Activated CD4-positive, alpha-beta T cell treated with anti-CD3 and anti-CD28 coated beads, Interleukin-2, Interleukin-4, amounts not matched to agents 100 ng/mL and 50 ng/mL, durations not matched to agents 16 hours and 8 hours (primary cell): Measurements from ENCODE around the gene PLCD1.
"Not testable (repeated sequence)": the region's sequence is repeated elsewhere in the genome, so short reads cannot be mapped to it uniquely, and the experiment has no call there.

Experiments used
- DNase-seq: peaks from one replicate; pipeline ENCODE4 v3.0.0-alpha.2; 2020; ENCODE audit warnings: low spot score

Gene PLCD1

GRCh38 chr3:38036906-38037305, 7.5 kb upstream of the PLCD1 start:
- DNase-seq: no peak

DNA sequence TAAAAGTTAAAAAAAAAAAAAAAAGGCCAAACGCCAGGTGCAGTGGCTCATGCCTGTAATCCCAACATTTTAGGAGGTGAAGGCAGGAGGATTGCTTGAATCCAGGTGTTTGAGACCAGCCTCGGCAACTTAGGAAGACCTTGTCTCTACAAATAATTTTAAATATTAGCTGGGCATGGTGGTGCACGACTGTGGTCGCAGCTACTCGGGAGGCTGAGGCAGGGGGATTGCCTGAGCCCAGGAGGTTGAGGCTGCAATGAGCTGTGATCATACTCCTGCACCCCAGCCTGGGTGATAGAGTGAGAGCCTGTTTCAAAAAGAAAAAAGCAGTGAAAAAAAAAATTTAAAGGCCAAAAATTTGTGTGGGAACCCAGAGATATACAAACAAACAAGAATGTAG, 6.8 kb upstream of the PLCD1 start:
- DNase-seq: no peak

- DNase-seq: not testable (repeated sequence)
These were observed 4.9 kb upstream of the PLCD1 start for GRCh38 chr3:38034335-38034734.

DNA sequence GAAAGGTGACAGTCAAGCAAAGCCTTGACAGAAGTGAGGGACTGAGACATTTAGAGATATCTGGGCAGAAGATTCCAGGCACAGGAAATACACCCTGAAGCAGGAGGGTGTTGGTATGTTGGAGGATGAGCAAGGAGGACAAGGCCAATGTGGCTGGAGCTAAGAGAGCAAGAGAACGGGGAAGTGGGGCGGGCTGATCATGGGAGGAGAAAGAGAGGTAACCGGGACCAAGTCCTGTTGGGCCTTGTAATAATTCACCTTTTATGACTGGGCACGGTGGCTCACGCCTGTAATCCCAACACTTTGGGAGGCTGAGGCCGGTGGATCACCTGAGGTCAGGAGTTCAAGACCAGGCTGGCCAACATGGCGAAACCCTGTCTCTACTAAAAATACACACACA, 4.1 kb upstream of the PLCD1 start:
- DNase-seq: not testable (repeated sequence)

DNA sequence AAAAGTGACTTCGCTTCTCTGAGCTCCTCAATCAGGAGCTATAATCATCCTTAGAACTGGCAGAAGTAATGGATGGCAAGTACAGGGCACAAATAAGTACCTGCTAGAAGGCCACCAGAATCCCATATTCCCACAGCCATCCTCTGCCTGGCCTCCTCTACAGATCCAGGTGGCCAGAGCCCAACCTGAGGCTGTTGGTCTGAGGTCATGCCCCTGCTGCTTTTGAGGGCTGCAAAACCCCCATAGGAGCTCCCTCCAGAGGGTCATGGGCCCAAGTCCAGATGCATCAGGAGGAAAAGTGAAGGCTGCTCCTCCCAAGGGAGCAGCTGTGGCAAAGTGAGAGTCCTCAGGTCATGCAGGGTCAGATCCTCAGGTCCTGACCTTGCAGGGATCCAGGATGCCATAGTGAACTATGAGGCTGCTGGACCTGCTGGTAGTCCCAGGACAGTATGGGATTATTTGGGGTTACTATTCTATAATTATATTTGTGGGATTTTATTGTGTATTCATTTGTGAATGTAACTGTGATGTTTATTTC, 3.0 kb upstream of the PLCD1 start:
- DNase-seq: no peak

DNA sequence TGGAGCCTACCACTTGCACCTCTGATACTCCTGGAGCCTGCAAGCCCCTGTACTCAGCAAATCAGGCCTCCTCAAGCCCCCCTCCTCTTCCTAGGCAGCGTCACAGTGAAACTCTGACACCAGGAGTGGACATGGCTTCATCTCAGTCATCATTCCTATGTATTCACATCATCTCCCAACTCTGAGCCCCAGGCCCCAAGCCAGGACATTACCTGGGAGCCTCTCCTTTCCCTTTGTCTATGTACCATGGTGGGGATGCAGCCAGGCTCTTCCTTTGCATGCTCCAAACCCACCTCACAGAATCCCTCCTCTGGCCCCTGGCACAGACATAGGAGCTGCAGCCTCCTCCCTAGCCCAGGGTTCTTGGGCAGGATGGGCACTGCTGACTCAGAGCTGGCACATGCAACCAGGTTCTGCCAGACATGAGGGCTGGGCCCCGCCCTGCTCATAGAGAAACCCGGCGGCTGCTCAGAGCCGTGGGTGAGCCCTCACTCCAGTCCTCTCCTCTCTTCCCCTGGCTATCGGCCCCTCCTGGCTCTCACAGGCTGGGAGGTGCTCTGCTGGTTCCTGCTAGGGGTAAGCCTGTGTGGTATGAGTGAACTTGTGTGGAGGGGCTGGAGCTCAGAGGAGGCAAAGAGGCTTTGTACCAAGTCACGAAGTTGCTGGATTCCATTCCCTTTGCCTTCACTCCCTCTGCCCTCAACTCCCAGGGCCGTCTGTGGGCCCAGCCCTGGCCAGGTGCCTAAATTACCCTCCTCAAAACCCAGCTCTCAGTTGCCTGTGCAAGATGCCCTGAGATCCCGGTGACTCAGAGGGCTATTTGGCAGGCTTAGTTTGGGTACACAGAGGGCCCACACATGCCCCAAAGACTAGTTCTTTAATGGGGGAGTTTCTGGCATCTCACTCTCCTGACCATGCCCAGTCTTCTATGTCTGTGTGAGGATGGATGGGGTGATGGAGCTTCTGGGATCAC, 1.9 kb upstream of the PLCD1 start:
- DNase-seq: peak; percentile 60

GRCh38 chr3:38030126-38031021, 932 bp upstream of the PLCD1 start:
- no peak for DNase-seq

DNA sequence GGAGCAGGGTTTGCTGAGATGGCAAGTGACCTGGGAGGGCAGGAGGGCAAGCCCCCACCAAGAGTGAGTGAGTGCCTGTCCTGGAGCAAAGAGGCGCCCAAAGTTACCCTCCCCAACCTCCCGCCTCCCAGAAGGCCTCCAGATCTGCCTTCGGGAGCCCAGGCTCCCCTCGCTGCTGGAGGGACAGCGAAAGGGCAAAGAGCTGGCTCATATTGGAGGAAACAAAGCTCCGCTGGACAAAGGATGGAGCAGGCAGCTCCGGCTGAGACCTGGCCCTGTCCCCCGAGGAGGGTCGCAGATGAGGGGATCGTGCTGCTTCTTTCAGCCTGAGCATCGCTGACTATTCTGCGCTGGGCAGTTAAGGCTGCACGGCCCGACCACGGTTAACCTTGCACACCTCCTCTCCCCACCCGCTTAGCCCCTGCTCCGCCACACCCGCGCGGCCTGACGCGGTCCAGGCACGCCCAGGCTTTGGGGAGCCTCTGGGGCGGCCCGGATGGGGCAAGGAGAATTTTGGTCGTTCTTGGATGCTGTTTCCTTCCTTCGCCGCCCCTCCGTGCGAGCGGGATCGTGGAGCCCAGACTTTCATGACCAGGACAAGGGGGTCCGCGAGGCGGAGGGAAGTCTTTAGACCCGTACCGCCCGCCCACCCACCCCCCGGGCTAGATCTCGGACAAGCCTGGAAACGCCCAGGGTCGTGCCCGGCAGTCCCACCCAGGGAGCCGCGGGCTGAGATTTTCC, 651 bp downstream of the PLCD1 start:
- DNase-seq: no peak

GRCh38 chr3:38027466-38028465, 1.7 kb downstream of the PLCD1 start:
- DNase-seq: no peak

- DNase-seq: no peak
These were observed 2.6 kb downstream of the PLCD1 start for GRCh38 chr3:38026856-38027255.

DNA sequence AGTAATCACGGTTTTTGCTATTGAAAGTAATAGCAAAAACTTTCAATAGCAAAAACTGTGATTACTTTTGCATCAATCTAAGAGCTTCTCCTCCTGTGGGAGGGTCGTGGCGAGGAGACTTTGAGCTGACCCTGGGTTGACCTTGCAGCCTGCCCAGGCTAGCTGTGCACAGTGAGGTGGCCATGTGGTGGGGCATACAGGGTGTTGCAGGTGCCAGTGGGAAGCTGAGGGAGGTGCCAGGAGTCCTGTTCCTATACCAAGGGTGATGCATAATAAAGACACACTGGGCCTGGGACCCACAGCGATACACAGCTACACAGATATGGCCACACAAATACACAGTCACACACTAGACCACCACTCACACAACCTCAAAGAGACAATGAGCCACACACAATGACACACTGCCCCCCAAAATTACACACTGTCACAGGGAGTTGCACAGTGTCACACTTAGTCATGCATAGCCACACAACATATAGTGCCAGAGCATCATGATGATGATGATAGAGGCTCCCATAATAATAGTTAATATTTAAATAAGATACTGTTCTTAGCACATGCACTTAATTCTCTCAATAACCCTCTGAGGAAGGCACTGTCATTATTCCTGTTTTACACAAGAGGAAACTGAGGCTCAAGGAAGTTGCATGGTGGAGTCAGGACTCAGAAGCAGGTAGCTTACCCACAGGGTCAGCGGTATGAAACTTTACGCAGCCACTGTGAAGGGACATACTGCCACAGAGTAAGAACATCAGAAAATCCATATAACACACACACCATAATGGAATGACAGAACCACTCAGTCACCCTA, 6.3 kb downstream of the PLCD1 start:
- no peak for DNase-seq

DNA sequence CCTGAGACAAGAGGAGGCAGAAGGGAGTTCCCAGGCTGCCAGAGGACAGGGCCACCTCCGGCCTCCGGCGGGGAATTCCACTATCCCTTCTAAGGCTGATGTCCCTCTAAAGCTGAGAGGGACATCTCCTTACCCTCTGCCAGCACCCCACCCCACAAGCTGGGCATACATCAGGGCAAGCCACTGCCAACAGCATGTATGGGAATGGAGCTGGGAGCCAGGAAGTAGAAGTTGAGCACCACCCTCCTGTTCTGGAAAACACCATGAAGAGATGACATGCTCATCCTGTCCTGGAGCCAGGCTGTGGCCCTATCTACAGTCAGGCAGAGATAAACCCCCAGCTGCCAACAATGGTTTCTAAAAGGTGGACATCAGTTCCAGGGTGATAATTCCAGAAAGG, 7.1 kb downstream of the PLCD1 start:
- DNase-seq: no peak

GRCh38 chr3:38021196-38021595, 8.2 kb downstream of the PLCD1 start:
- DNase-seq: no peak

DNA sequence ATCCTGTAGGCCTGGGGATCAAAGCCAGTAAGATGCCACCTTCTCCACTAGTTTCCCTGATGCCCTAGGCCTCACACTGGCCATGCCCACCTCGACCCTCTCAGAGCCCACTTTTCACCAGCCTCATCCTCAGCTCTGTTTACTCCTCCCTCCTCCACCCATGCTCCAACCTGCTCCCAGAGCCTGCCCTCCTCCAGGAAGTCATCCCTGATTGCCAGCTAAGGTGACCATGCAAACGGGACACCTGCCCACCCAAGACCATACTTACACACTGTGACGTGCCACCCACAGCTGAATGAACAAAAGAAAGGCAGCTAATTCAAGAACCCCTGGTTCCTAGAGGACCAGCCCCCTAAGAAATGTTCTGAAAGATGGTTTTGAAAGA, 9.1 kb downstream of the PLCD1 start:
- no peak for DNase-seq

DNA sequence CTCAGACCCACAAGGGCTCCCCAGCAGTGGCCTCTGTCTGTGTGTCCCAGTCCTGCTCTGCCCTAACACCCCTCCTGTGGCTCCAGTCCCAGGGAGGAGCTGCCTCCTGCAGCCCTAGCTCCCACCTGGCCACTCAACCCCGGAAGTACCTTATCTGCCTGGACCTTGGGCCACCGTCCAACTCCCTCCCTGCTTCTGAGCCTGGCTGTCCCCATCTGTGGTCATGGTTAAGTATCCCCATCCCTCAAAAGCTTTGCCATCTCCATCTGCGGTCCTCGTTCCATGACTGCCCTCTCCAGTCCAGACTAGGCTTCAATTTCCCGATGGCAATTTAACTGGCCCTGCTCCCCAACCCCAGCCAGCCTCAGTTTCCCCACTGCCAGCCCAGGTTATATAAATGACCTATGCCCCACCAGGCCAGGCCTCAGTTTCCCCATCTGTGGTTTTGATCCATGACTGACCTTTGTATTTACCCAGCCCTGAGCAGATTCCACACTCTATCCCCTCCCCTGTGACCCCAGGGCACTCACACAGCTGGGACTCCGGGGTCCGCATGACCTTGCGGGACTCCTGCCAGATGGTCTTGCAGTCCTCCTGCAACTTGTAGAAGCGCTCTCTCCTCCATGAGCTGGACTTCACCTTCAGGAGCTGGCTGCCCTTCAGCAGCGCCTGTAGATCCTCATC, 9.6 kb downstream of the PLCD1 start:
- DNase-seq: no peak

- no peak for DNase-seq
These were observed 10.9 kb downstream of the PLCD1 start for GRCh38 chr3:38018296-38019266.

- no peak for DNase-seq
These were observed 11.8 kb downstream of the PLCD1 start for GRCh38 chr3:38017445-38018295.
